ENCODE results near the gene ADCY2.
A peak's percentile ranks its signal among the peaks of the same experiment; 100 is the strongest.

ADCY2 gene

DNA sequence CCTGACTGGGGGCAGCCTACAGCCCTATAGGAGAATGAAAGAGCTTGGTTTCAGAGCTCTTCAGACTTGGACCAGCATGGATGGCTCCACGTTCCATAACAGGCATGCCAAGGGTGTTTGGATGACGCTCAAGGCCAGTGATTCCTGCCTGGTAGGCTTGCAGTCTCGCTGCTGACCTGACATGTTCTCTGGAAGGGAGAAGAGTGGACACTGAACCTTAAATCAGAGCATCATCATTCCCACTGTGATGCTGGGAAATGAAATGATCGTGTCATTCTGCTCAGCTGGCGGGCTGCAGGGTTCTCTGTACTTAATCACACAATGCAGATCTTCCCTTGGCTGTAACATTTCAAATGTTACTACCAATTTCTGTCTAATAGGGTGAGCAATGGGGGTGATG is 398.0 kb downstream of the ADCY2 start:
- no peak for DNase-seq (ENCODE audit: low spot score)

DNA sequence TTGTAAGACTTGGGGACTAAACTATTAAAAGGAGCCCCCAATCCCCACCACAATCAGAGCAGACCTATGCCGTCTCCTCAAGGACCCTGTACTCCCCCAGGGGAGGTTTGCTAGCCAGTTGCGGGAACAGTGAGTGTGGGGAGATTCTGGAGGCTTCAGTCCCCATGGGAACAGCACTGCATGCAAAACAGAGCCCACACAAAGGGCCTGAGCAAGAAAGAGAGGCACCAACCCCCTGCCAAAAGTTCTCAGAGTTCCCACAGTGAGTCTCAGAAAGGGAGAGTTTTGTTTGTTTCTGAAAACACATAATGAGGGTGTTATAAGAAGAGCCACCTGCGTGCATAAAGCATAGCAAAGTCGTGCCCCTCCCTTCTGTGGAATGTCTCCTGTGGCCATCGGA is 398.4 kb downstream of the ADCY2 start:
- DNase-seq (ENCODE audit: low spot score): no peak

DNA sequence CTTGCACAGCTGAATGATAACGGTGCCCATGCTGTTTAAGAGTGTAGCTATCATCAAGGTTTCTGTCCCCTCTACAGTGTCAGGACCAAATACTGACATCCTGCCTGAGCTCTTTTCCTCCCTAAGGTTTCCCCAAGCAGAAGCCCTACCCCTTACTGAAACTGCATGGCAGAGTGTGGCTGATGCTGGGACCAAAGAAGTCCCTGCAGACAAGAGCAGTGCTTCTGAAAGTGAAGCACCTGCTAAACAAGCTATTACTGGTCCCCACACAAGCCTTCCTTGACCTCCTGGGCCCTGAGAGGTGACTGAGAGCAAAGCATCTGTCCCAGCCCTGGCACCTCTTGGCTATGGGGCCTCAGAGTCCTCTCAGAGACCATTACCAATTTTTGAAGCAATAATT is 398.9 kb downstream of the ADCY2 start:
- DNase-seq (ENCODE audit: low spot score): no peak

DNA sequence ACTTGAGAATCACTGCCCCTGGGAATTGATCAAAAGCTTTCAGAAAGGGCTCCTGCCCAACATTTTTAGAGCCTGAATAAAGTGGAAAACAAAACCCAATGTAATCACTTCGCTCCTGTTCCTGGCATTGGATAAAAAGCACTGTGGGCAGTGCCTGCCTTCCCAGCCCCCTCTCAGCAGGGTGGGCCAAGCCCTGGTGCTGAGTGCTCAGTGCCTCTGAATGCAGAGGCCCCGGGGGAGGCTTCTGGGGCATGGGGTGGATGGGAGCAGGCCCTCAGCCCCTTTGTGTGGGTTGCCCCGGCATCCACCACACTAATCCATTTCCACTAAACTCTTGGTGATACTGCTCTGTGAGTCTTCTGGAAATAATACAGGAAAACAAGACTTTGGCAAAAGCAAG is 399.4 kb downstream of the ADCY2 start:
- no peak for DNase-seq (ENCODE audit: low spot score)

DNA sequence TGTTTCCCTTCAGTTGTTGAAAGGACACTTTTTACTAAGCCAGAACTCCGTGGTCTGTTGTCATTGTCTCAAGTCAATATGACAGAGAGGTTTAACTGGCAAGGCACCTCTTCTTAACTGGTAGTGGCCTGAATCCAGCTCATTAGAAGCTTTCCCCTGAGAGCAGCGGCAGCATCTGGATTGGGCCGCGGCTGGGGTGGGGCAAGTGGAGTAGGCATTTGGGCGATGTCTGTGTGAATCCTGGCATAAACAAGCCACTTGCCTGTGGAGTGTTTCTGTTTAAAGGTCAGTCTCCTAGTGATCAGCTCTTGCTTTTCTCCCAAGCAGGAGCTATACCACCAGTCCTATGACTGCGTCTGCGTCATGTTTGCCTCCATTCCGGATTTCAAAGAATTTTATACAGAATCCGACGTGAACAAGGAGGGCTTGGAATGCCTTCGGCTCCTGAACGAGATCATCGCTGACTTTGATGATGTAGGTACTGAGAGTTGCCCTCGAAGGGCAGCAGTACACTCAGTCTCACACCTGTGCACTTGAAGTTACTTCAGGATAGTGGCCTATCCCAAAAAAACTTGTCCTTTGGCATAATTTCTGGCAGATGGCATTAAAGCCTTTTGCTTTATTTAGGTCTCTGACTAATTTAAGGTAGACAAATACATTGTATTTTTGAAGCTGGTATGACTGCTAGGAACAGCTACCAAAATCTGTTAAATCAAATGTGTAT is 406.1 kb downstream of the ADCY2 start:
- DNase-seq (ENCODE audit: low spot score): no peak

DNA sequence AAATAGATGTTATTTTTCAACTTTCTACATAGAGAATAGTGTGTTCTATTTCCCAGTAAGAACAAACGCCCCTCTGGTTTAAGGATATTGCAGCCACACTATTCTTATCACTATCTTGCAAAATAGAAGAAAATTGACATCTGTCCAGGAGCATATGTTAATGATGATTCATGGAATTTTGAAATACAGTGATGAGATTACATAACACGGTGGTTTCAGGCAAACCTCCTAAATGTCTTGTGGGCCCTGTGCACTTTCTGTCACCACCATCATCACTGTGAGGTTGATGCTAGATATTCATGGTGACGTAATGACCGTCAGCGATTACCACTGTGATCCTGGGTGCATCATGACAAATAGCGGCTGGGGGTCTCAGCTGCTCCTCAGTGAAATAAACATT is 406.9 kb downstream of the ADCY2 start:
- no peak for DNase-seq (ENCODE audit: low spot score)

DNA sequence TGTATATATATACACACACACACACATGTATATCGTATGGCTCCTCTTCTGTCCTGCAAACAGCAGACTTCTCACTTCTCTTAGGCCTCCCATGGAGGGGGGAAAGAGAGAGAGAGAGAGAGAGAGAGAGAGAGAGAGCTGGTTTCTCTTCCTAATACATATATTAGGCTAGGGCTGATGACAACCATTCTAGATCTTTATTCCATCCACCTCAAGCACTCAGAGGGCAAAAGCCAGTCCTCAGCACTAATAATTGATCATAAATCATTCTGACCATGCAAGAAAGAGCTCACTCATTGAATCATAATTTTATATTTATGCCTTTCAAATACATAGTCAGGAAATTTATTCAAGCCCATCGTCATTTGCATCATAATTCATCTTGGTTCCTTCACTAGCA is 408.0 kb downstream of the ADCY2 start:
- no peak for DNase-seq (ENCODE audit: low spot score)

DNA sequence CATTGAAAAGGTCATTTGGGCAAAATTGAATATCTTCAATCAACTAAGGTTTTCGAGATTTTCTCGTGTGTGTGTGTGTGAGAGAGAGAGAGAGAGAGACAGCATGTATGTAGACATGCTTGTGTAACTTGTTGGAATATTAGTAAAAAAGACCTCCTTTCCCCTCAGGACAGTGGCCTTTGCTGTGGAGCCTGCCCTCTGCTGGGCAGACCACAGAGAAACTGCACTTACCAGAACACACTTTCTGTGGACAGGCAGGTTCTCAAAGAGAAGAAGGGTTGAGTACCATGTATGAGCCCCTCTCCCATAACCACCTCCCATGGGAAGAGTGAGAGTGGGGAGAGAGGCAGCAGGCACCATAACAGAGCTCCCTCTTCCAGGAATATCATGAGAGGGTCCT is 409.4 kb downstream of the ADCY2 start:
- no peak for DNase-seq (ENCODE audit: low spot score)

DNA sequence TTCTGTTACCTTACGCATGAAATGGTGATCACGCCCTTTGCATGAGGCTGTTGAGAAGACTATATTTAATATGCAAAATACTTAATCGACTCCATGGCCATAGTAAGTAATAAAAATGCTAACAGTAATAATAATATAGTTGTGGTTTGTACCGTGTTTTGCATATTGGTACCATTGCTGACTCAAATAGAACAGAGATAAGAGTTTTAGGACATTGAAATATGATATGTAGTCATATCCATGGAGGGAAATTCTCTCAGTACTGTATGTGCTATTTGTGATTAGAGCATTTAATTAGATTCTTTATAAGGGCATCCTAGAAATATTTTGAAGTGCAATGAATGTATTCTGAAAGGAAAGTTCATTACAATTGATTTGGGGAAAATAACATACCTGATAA is 413.1 kb downstream of the ADCY2 start:
- no peak for DNase-seq (ENCODE audit: low spot score)

DNA sequence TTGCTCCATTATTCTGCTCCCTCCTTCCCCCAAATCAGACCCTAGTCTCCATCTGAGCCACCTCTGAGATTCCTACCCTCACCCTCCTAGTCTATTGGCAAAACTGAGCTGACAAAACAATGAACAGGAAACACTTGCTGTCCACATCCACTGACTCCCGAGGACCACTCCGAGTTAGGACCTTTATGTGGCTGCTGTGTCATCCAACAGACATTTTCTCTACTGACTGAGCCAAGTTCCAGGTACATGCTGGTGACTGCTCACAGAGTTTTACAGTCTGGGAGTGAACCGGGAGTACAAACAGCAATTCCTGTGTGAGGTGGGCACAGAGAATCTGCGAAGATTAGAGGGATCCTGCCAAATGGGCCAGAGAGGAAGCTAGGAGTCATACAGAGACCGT is 415.8 kb downstream of the ADCY2 start:
- no peak for DNase-seq (ENCODE audit: low spot score)

DNA sequence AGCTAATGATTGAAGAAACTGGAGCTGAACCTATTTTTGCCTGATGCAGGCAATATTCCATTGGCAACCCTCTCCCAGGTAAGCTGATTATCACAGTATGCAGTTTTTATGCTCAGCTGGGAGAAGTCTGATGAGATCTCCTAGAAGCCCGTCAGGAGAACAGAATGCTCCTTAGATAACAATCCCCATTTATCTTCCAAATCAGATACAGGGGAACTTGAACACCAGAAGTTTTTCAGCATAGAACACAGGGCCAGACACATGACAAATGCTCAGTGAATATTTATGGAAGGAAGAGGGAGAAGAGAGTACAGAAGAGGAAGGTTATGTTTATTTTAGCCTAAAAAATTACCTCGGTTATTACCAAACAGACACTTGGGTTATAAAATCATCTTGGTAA is 417.1 kb downstream of the ADCY2 start:
- no peak for DNase-seq (ENCODE audit: low spot score)

DNA sequence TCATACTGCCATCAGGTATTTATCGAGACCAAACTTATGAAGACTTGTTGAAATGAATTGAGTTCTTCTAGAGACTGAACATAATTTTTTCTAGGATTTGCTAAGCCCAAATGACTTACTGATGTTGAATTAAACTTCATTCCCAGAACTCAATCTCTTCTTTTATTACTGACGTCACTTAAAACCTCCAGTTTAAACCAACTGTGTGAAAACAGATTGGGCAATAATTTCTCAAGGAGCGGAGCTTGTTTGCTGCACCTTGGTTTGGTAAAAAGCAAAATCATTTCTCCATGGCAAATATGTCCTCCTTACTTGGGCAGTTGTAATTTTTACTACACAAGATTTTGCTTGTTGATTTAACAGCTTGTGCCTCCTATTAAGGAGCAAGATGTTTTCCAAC is 417.6 kb downstream of the ADCY2 start:
- DNase-seq (ENCODE audit: low spot score): no peak

DNA sequence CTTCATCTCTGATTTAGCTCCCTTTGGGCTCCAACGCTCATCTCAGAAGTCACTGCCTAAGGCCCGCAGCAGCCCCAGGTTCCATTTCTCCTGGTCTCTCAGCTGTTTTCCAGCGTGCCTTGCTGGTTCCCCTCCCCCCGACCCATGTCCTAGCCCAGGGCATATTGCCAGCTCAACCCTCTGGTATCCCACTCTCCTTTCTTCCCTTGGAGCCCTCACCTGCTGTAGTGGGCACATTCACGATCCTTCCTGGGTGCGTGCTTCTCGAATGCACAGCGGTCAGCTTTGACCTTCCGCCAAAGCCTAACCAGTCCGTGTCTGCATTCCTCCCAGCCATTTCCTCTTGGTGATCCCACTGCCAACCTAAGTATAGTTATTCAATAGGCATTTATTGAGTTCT is 418.9 kb downstream of the ADCY2 start:
- DNase-seq (ENCODE audit: low spot score): no peak

DNA sequence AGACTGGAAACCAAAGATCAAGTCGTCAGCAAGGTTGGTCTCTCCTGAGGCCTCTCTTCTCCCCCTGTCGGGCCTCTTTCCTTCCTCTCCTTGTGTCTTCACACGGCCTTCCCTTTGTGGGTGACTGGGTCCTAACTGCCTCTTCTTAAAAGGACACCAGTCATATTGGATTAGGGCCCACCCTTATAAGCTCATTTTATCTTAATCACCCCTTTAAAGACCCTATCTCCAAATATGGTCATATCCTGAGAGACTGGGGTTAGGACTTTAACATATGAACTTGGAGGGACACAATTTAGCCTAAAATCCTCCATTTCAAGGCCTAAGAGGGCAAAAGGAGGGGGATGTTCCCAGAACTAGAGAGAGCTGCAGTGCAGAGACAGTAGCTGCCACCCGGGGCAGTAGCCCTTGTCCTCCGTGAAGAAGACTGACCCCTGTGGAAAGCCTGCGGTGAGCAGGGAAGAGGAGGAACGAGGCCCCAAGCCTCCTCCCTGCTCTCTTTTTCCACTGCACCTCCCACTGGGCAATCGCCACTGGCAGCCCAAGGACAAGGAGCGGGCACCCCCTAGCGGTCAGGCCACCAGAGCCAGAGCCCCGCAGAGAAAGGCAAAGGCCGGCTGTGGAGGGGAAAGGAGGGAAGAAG is 420.1 kb downstream of the ADCY2 start:
- DNase-seq (ENCODE audit: low spot score): peak; percentile 54

DNA sequence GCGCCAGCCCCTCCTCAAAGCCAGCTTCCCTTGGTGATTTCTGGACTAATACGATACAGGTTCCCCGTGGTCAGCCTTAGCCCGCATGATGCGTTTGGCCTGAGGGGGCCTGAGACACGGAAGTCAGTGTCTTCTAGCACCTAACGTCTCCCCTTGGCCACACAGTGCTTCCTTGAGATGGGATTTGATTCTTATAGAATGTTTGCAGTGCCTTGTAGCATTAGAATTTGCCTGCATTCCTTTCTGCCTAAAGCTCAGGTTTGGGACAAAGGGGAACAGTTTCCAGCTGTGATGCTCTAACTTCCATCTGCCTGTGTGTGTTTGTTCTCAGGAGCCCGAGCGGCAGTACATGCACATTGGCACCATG is 420.6 kb downstream of the ADCY2 start:
- no peak for DNase-seq (ENCODE audit: low spot score)

DNA sequence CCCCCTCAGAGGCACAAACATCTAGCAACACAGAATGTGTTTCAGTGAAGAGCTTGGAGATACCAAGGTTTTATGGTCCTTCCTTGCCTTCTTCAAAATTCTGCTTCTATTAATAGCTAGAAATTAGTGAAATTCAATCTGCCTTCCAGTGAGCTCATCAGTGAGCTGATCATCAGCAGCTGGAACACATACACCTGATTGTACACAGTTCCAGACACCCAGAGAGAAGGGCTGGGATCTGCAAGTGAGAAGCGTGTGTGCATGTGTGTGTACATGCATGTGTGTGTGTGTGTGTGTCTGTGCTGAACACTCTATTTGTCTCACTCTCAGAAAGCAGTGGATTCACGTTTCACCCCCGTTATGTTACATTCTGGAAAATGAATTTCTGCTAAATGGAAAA is 426.5 kb downstream of the ADCY2 start:
- no peak for DNase-seq (ENCODE audit: low spot score)

DNA sequence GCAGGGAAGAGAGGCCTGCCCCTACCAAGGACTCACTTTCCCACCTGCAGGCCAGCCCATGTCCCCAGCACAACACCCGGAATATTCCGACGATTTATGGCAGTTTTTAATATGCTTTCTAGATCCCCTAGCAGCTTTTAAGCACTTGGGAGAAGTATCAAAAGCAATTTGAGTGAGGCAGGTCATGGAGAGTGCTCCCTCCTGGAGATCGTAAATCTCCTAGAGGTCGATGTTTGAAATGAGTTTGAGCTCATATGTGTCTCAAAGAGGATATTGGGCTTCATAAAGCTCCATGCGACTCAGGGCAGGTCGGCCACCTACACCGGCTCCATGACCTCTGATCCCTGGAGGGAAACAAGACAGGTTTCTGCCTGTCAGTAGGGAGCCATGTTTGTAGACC is 427.7 kb downstream of the ADCY2 start:
- DNase-seq (ENCODE audit: low spot score): no peak

DNA sequence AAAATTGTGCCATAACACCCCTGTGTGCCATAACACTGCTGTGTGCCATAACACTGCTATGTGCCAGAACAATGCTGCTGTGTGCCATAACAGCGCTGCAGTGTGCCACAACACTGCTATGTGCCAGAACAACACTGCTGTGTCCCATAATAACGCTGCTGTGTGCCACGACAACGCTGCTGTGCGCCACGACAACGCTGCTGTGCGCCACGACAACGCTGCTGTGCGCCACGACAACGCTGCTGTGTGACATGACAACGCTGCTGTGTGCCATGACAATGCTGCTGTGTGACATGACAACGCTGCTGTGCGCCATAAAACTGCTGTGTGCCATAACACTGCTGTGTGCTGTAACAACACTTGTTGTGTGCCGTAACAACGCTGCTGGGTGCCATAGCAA is 429.1 kb downstream of the ADCY2 start:
- no peak for DNase-seq (ENCODE audit: low spot score)

DNA sequence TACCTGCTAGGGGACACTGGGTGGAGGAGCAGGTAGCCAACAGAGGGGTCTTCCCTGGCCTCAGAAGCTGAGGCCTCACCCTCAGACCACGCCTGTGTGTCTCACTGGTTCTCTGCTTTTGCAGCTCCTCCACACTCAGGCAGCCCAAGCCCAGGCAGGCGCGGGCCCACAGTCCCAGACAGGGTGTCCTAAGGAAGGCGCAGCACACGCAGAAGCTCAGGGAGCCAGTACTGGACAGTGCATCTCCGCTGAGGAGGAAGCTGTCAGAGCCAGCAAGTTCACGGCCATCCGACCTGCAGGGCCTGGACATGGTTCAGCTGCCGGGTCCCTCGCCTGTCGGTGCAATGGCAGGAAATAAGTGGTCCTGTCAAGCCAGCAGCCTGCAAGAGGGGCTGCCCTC is 429.7 kb downstream of the ADCY2 start:
- DNase-seq (ENCODE audit: low spot score): no peak

DNA sequence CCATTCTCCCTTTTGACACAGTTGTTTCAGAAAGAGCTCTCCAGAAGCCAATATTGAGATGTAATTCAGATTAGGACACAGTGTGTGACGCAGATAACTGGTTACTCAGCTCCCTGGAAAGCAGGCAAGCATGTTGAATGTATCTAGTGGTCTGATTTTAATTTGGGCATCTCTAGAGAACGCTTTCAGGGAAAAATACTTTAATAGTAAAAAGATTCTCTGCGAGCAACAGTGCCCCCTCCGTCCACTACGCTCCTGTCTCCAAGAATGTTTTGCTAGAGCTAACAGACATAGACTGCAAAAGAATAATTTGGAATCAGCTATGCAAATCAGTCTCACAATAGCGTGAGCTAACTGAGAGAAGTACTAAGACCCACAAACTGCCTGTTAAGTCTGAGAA is 431.7 kb downstream of the ADCY2 start:
- DNase-seq (ENCODE audit: low spot score): no peak

DNA sequence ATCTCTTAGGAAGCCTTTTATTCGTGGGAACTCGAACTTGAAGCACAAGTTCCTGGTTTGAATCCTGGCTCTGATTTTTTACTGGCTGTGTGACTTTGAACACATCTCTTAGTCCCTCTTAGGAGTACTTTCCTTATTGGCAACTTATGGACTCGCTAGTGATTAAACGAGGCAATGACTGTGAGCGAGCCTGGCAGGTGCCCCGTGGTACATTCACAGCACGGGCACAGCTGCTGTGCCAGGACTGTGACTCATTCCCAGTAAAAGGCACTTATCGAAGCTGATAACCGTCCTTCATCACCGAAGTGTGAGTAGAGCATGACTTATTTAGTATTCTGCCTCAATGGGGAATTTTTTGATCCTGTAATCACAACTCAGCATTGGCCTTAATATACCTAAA is 432.3 kb downstream of the ADCY2 start:
- DNase-seq (ENCODE audit: low spot score): peak; percentile 14

DNA sequence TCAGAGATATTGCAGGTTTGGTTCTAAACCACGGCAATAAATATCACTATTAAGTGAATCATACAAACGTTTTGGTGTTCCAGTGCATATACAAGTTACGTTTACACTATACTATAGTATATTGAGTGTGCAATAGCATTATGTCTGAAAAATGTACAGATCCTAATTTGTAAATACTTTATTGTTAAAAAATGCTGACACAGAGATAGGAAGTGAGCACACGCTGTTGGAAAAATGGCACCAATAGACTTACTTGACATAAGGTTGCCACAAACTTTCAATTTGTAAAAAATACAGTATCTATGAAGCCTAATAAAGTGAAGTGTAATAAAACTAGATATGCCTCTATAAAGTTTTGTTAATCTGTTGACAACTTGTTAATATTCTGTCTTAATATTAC is 439.0 kb downstream of the ADCY2 start:
- no peak for DNase-seq (ENCODE audit: low spot score)

DNA sequence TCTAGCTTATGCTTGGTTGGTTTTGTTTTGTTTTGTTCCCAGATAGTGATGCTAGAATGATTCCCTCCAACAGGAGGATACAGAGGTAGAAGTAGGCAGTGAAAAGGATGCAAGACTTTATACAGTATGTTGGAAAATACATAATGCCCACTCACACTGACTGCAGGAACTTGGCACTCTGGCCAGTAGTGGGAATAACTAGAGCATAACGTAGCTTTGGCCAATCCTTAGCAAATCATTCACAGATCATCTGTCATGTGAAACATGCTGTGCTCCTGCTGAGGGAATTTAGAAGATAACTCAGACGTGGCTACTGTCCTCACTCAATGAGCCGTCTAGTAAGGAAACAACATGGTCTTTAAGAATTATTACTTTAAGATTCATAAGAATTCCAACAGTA is 441.5 kb downstream of the ADCY2 start:
- no peak for DNase-seq (ENCODE audit: low spot score)

DNA sequence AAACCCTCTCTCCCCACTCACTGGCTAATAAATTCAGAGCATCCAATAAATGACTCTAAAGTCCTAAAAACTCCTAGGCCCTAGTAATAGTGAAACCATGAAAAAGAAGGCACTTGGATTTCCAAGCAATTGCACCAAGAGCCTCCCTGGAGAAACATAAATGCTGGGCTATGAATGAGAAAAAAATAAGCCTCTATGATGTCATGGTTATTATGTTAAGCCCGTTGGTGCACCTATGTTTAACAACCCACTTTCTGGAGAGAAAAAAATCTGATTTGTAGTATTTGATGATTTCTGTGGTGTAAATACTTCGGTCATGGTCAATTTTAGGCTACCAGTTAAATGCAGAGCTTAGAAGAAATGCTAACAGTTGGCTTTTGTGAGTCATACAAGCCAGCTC is 446.6 kb downstream of the ADCY2 start:
- DNase-seq (ENCODE audit: low spot score): no peak
